ENCODE measurements around the gene TPGS1.
A peak's percentile ranks its signal among the peaks of the same experiment; 100 is the strongest.

TPGS1 gene

GRCh38 chr19:539429-540030 lies 32.2 kb downstream of the TPGS1 start:
- H4K91ac ChIP-seq (ENCODE audit: low read depth, low read length) = no peak overlapping the region
- no peaks in the 10 kb centered on the region for H3K27me3 ChIP-seq (ENCODE audit: insufficient read depth, low read length)
- H2BK5ac ChIP-seq (ENCODE audit: low read depth, low read length, poor library complexity) = no peak overlapping the region
- no peaks in the 10 kb centered on the region for H3K79me1 ChIP-seq (ENCODE audit: low read length)
- no peak overlapping the region for H3K4ac ChIP-seq (ENCODE audit: low read depth, low read length)
- no peak overlapping the region for H2BK120ac ChIP-seq (ENCODE audit: insufficient read depth, low read length, poor library complexity)
- WGBS (ENCODE audit: extremely low coverage, insufficient coverage, insufficient read length) = no CpG with 5 or more reads among the region's 30 CpGs
- no peak overlapping the region for H3K4me2 ChIP-seq (ENCODE audit: low read length)
- H3K36me3 ChIP-seq (ENCODE audit: control insufficient read depth in 1 of 2, insufficient read depth in 2 of 2, low read length in 2 of 2) = peaks cover 66 to 70% of the 10 kb centered on the region in 2 experiments
- no peak overlapping the region for H3K14ac ChIP-seq (ENCODE audit: low read length)
- peaks cover 1% of the 10 kb centered on the region for H3K9me3 ChIP-seq (ENCODE audit: insufficient read depth, low read depth, low read length)
- H3K23ac ChIP-seq (ENCODE audit: low read length) = no peak overlapping the region
- H2AFZ ChIP-seq (ENCODE audit: insufficient read depth, low read length, poor library complexity) = no peak overlapping the region
- H4K12ac ChIP-seq (ENCODE audit: low read depth, low read length) = no peak overlapping the region
- no peaks in the 10 kb centered on the region for H3K79me2 ChIP-seq (ENCODE audit: control insufficient read depth, insufficient read depth, low read length, poor library complexity)
- no peak overlapping the region for H2BK12ac ChIP-seq (ENCODE audit: low read length)
- peak in 1 of 2 donors; percentile 25 for DNase-seq
- no peak overlapping the region for H2AK5ac ChIP-seq (ENCODE audit: low read length)
- no peak overlapping the region for H4K8ac ChIP-seq (ENCODE audit: low read depth, low read length)
- peaks cover 2 to 4% of the 10 kb centered on the region in 2 experiments for H3K4me1 ChIP-seq (ENCODE audit: control insufficient read depth in 1 of 2, insufficient read depth in 2 of 2, low read length in 2 of 2)
- no peak overlapping the region for H3K18ac ChIP-seq (ENCODE audit: low read length)
- H3K27ac ChIP-seq (ENCODE audit: low read depth, low read length) = no peak overlapping the region
- H3K9ac ChIP-seq (ENCODE audit: low read length) = no peak overlapping the region
- no peak overlapping the region for H3K4me3 ChIP-seq (ENCODE audit: low read depth, low read length)

DNA sequence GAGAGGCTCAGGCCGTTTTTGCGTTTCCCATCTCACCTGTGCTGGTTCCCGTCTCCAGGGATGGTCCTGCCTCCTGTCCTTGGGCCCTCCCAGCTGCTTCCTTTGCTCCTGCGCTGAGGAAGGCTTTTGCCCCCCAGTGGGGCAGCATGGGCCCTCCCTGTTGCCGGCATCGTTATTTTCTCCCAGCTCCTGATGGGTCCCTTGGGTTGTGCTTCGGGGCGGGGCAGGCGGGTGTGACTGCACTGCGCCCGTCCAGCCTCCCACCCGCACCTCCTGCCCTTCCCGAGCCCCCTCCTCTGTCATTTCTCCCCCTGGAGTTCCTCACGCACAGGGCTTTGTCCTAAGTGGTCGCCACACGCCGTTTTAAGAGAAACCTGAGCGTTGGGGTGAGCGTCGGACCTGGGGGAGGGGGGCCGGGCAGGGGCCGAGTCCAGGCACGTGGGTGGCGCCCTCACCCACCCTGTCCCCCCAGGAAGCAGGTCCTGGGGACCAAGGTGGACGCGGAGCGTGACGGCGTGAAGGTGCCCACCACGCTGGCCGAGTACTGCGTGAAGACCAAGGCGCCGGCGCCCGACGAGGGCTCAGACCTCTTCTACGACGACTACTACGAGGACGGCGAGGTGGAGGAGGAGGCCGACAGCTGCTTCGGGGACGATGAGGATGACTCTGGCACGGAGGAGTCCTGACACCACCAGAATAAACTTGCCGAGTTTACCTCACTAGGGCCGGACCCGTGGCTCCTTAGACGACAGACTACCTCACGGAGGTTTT lies 33.8 kb downstream of the TPGS1 start:
- H3K4ac ChIP-seq (ENCODE audit: low read depth, low read length) = no peak overlapping the region
- no peak overlapping the region for H2AFZ ChIP-seq (ENCODE audit: insufficient read depth, low read length, poor library complexity)
- peaks cover 52 to 56% of the 10 kb centered on the region in 2 experiments for H3K36me3 ChIP-seq (ENCODE audit: control insufficient read depth in 1 of 2, insufficient read depth in 2 of 2, low read length in 2 of 2)
- H3K23ac ChIP-seq (ENCODE audit: low read length) = no peak overlapping the region
- H3K4me1 ChIP-seq (ENCODE audit: control insufficient read depth in 1 of 2, insufficient read depth in 2 of 2, low read length in 2 of 2) = no peaks in the 10 kb centered on the region
- no peak overlapping the region for H4K91ac ChIP-seq (ENCODE audit: low read depth, low read length)
- no peak overlapping the region for H3K27ac ChIP-seq (ENCODE audit: low read depth, low read length)
- no peak overlapping the region for H2BK5ac ChIP-seq (ENCODE audit: low read depth, low read length, poor library complexity)
- no peak overlapping the region for H3K14ac ChIP-seq (ENCODE audit: low read length)
- no peak overlapping the region for H3K4me2 ChIP-seq (ENCODE audit: low read length)
- H3K79me1 ChIP-seq (ENCODE audit: low read length) = no peaks in the 10 kb centered on the region
- H3K9ac ChIP-seq (ENCODE audit: low read length) = no peak overlapping the region
- H3K9me3 ChIP-seq (ENCODE audit: insufficient read depth, low read depth, low read length) = peaks cover 1% of the 10 kb centered on the region
- no peaks in the 10 kb centered on the region for H3K27me3 ChIP-seq (ENCODE audit: insufficient read depth, low read length)
- no peak for DNase-seq
- no peak overlapping the region for H3K18ac ChIP-seq (ENCODE audit: low read length)
- H3K79me2 ChIP-seq (ENCODE audit: control insufficient read depth, insufficient read depth, low read length, poor library complexity) = no peaks in the 10 kb centered on the region
- no peak overlapping the region for H2AK5ac ChIP-seq (ENCODE audit: low read length)
- H4K8ac ChIP-seq (ENCODE audit: low read depth, low read length) = no peak overlapping the region
- H4K12ac ChIP-seq (ENCODE audit: low read depth, low read length) = no peak overlapping the region
- H2BK12ac ChIP-seq (ENCODE audit: low read length) = no peak overlapping the region
- H3K4me3 ChIP-seq (ENCODE audit: low read depth, low read length) = no peak overlapping the region
- no peak overlapping the region for H2BK120ac ChIP-seq (ENCODE audit: insufficient read depth, low read length, poor library complexity)
- WGBS (ENCODE audit: extremely low coverage, insufficient coverage, insufficient read length) = no CpG with 5 or more reads among the region's 51 CpGs

DNA sequence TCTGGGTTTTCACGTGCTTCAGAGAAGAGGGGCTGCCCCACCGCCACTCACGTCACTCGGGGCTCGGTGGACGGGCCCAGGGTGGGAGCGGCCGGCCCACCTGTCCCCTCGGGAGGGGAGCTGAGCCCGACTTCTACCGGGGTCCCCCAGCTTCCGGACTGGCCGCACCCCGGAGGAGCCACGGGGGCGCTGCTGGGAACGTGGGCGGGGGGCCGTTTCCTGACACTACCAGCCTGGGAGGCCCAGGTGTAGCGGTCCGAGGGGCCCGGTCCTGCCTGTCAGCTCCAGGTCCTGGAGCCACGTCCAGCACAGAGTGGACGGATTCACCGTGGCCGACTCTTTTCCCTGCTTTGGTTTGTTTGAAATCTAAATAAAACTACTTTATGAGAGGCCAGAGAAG lies 34.4 kb downstream of the TPGS1 start:
- Histone ChIP-seq H2AFZ (ENCODE audit: insufficient read depth, low read length, poor library complexity) (no peak overlapping the region), H2BK12ac (ENCODE audit: low read length) (no peak overlapping the region), H3K18ac (ENCODE audit: low read length) (no peak overlapping the region), H3K9me3 (ENCODE audit: insufficient read depth, low read depth, low read length) (peaks cover 1% of the 10 kb centered on the region), H2AK5ac (ENCODE audit: low read length) (no peak overlapping the region), H3K4me2 (ENCODE audit: low read length) (no peak overlapping the region), H3K4ac (ENCODE audit: low read depth, low read length) (no peak overlapping the region), H4K12ac (ENCODE audit: low read depth, low read length) (no peak overlapping the region), H3K36me3 (ENCODE audit: control insufficient read depth in 1 of 2, insufficient read depth in 2 of 2, low read length in 2 of 2) (peaks cover 45 to 49% of the 10 kb centered on the region in 2 experiments), H3K4me3 (ENCODE audit: low read depth, low read length) (no peak overlapping the region), H4K8ac (ENCODE audit: low read depth, low read length) (no peak overlapping the region), H3K4me1 (ENCODE audit: control insufficient read depth in 1 of 2, insufficient read depth in 2 of 2, low read length in 2 of 2) (no peaks in the 10 kb centered on the region), H3K14ac (ENCODE audit: low read length) (no peak overlapping the region), H4K91ac (ENCODE audit: low read depth, low read length) (no peak overlapping the region), H3K23ac (ENCODE audit: low read length) (no peak overlapping the region), H2BK120ac (ENCODE audit: insufficient read depth, low read length, poor library complexity) (no peak overlapping the region), H3K27ac (ENCODE audit: low read depth, low read length) (no peak overlapping the region), H3K79me1 (ENCODE audit: low read length) (no peaks in the 10 kb centered on the region), H3K27me3 (ENCODE audit: insufficient read depth, low read length) (no peaks in the 10 kb centered on the region), H3K9ac (ENCODE audit: low read length) (no peak overlapping the region), H2BK5ac (ENCODE audit: low read depth, low read length, poor library complexity) (no peak overlapping the region), H3K79me2 (ENCODE audit: control insufficient read depth, insufficient read depth, low read length, poor library complexity) (no peaks in the 10 kb centered on the region)
- DNase-seq = no peak
- no CpG with 5 or more reads among the region's 26 CpGs for WGBS (ENCODE audit: extremely low coverage, insufficient coverage, insufficient read length)

GRCh38 chr19:542173-542866 lies 35.0 kb downstream of the TPGS1 start:
- H3K4me3 ChIP-seq (ENCODE audit: low read depth, low read length) = no peak overlapping the region
- H2AFZ ChIP-seq (ENCODE audit: insufficient read depth, low read length, poor library complexity) = no peak overlapping the region
- no peak overlapping the region for H4K12ac ChIP-seq (ENCODE audit: low read depth, low read length)
- H2AK5ac ChIP-seq (ENCODE audit: low read length) = no peak overlapping the region
- no CpG with 5 or more reads among the region's 34 CpGs for WGBS (ENCODE audit: extremely low coverage, insufficient coverage, insufficient read length)
- no peaks in the 10 kb centered on the region for H3K79me1 ChIP-seq (ENCODE audit: low read length)
- H3K36me3 ChIP-seq (ENCODE audit: control insufficient read depth in 1 of 2, insufficient read depth in 2 of 2, low read length in 2 of 2) = peaks cover 40 to 45% of the 10 kb centered on the region in 2 experiments
- no peak overlapping the region for H4K8ac ChIP-seq (ENCODE audit: low read depth, low read length)
- H3K9ac ChIP-seq (ENCODE audit: low read length) = no peak overlapping the region
- no peak overlapping the region for H2BK5ac ChIP-seq (ENCODE audit: low read depth, low read length, poor library complexity)
- no peaks in the 10 kb centered on the region for H3K9me3 ChIP-seq (ENCODE audit: insufficient read depth, low read depth, low read length)
- no peaks in the 10 kb centered on the region for H3K4me1 ChIP-seq (ENCODE audit: control insufficient read depth in 1 of 2, insufficient read depth in 2 of 2, low read length in 2 of 2)
- H3K14ac ChIP-seq (ENCODE audit: low read length) = no peak overlapping the region
- no peak for DNase-seq
- no peak overlapping the region for H3K4ac ChIP-seq (ENCODE audit: low read depth, low read length)
- no peaks in the 10 kb centered on the region for H3K79me2 ChIP-seq (ENCODE audit: control insufficient read depth, insufficient read depth, low read length, poor library complexity)
- no peak overlapping the region for H3K4me2 ChIP-seq (ENCODE audit: low read length)
- H2BK12ac ChIP-seq (ENCODE audit: low read length) = no peak overlapping the region
- no peak overlapping the region for H3K18ac ChIP-seq (ENCODE audit: low read length)
- no peak overlapping the region for H4K91ac ChIP-seq (ENCODE audit: low read depth, low read length)
- H3K27ac ChIP-seq (ENCODE audit: low read depth, low read length) = no peak overlapping the region
- H3K23ac ChIP-seq (ENCODE audit: low read length) = no peak overlapping the region
- no peaks in the 10 kb centered on the region for H3K27me3 ChIP-seq (ENCODE audit: insufficient read depth, low read length)
- H2BK120ac ChIP-seq (ENCODE audit: insufficient read depth, low read length, poor library complexity) = no peak overlapping the region
